PC-9 (cell line): ENCODE measurements around the gene AKAP13.

Source experiments
- CTCF ChIP-seq: fragments of 200-600 bp; sonication (generic); conservative IDR thresholded peaks from 2 replicates; pipeline ENCODE4 v1.6.1; 2017; ENCODE audit warnings: mixed run types, antibody characterized with exemption, mild to moderate bottlenecking, moderate library complexity
- EZH2 ChIP-seq: fragments of 200-600 bp; sonication (generic); IDR thresholded peaks from 2 replicates; pipeline ENCODE4 v1.8.0; 2017; ENCODE audit warnings: antibody characterized with exemption, low read depth

GRCh38 chr15:85749261-85750151 is 369.1 kb downstream of the AKAP13 start:
- no peak for TF ChIP-seq EZH2
- TF ChIP-seq CTCF = no peak
